HepG2 (cell line): ENCODE results near the gene EPB41L5. TPM values are rescaled to one million over a fixed set of nuclear protein-coding genes. Genes with fewer than 3 reads are reported as not detected.
A peak's percentile ranks its signal among the peaks of the same experiment; 100 is the strongest.

ENCODE experiments used
- AHR ChIP-seq: IDR thresholded peaks from 2 replicates; pipeline ENCODE4 v1.6.1; 2018; ENCODE audit warnings: missing genetic modification reagents, missing compliant biosample characterization
- FOXJ3 ChIP-seq: sonication (generic); formaldehyde crosslinking; IDR thresholded peaks from 2 replicates; pipeline ENCODE4 v1.4.0; 2020; ENCODE audit warnings: missing genetic modification reagents, mild to moderate bottlenecking, borderline replicate concordance
- GFI1 ChIP-seq: sonication (generic); formaldehyde crosslinking; IDR thresholded peaks from 2 replicates; pipeline ENCODE4 v1.5.0; 2020; ENCODE audit warnings: missing genetic modification reagents, mild to moderate bottlenecking, borderline replicate concordance
- HES4 ChIP-seq: sonication (generic); formaldehyde crosslinking; IDR thresholded peaks from 2 replicates; pipeline ENCODE4 v1.9.0; 2021; ENCODE audit warnings: mild to moderate bottlenecking, missing genetic modification reagents, borderline replicate concordance
- KLF15 ChIP-seq: sonication (generic); formaldehyde crosslinking; IDR thresholded peaks from 2 replicates; pipeline ENCODE4 v1.8.1; 2023; ENCODE audit warnings: borderline replicate concordance, mild to moderate bottlenecking, inconsistent platforms, missing genetic modification reagents, mixed read lengths
- NR1H2 ChIP-seq: sonication (generic); formaldehyde crosslinking; IDR thresholded peaks from 2 replicates; pipeline ENCODE4 v1.8.1; 2022; ENCODE audit warnings: low read depth, missing genetic modification reagents, borderline replicate concordance
- RAD51 ChIP-seq: fragments of 450-650 bp; IDR thresholded peaks from 2 replicates; pipeline ENCODE4 v1.6.1; 2016; ENCODE audit warnings: borderline replicate concordance
- REXO4 ChIP-seq: sonication (generic); formaldehyde crosslinking; IDR thresholded peaks from 2 replicates; pipeline ENCODE4 v1.8.0; 2022; ENCODE audit warnings: missing genetic modification reagents, mild to moderate bottlenecking, borderline replicate concordance
- ZFAT ChIP-seq: sonication (generic); formaldehyde crosslinking; conservative IDR thresholded peaks from 2 replicates; pipeline ENCODE4 v1.8.1; 2023; ENCODE audit warnings: missing genetic modification reagents, inconsistent platforms
- ZNF746 ChIP-seq: sonication (generic); formaldehyde crosslinking; IDR thresholded peaks from 2 replicates; pipeline ENCODE4 v1.8.0; 2022; ENCODE audit warnings: mild to moderate bottlenecking, missing genetic modification reagents
- polyA plus RNA-seq, 8 experiments: library from polyadenylated mRNA; depleted of rRNA in 3 of 8; stranded (reverse) in 7 of 8; unstranded in 1 of 8; fragments of >200 nt; fragmentation: Illumina TruSeq in 4 of 8; extraction: Trizol in 4 of 8; gene quantifications; 2 replicates each; pipeline versions ENCODE4 v1.2.1 to v1.2.3, GENCODE V29; 2011 to 2016; ENCODE audit warnings: low read depth in 4 of 8, missing spikeins in 1 of 8, mixed read lengths in 1 of 8; ENCODE audit not compliant: insufficient read depth in 1 of 8
- total RNA-seq, 5 experiments: library from RNA; depleted of rRNA; stranded (reverse); fragments of >200 nt; fragmentation: Illumina TruSeq; extraction: Trizol; gene quantifications; 2 replicates each; pipeline ENCODE4 v1.2.3, GENCODE V29; 2016; ENCODE audit warnings: low read depth in 1 of 5
- TF ChIP-seq, protein P1 (sequence below): IDR thresholded peaks from 2 replicates; pipeline ENCODE4 v1.6.1; 2016; ENCODE audit warnings: missing compliant biosample characterization, missing genetic modification reagents, borderline replicate concordance
- TF ChIP-seq, protein P2 (sequence below): IDR thresholded peaks from 2 replicates; pipeline ENCODE4 v1.6.1; 2016; ENCODE audit warnings: low read depth
- TF ChIP-seq, protein P3 (sequence below): sonication (generic); formaldehyde crosslinking; IDR thresholded peaks from 2 replicates; pipeline ENCODE4 v1.9.0; 2021; ENCODE audit warnings: missing genetic modification reagents, borderline replicate concordance

The EPB41L5 gene
- total and polyA plus RNA-seq, 2 of the 13 experiments (the other 11 are each of a cell fraction or from before 2014, with no cell fraction given): 40.5 to 47.5 TPM

DNA sequence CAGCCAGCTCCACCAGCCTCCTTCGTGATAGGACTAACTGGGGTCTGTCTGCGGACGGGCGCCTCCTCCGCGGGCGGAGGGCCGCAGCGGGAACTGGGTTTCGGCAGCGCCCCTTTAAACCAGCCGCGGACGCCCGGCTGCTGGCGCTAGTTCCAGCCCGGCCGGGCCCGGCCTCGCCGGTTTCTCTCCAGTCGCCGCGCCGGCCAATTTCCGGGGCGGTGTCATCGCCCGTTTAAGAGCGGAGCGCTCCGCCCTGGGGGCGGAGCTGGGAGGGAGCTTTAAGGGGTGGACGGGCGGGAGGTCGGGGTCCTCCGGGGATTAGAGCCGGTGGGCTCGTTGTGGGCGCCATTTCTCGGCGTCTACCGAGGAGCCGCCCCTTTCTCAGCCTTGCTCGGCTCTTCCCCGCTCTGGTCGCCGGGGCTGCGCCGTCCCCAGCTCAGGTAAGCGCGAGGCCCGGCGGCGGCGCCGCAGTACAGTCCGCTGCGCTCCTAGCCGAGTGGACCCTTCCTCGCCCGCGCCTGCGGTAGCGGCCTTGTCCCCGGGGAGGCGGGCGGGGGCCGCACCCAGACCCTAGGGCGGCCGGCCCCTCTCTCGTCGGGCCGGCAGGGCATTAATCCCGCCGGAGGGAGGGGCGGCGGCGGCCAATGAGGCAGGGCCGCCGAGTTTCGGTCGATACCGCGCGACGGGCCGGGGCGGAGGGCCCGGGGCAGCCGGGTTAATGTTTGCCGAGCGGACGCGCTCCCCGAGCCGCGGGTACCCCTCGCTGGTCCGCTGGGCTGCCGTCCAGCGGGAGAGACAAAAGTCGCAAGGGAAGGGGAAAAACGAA is at the start of gene EPB41L5 (continued):
- TF ChIP-seq, protein P1, sequence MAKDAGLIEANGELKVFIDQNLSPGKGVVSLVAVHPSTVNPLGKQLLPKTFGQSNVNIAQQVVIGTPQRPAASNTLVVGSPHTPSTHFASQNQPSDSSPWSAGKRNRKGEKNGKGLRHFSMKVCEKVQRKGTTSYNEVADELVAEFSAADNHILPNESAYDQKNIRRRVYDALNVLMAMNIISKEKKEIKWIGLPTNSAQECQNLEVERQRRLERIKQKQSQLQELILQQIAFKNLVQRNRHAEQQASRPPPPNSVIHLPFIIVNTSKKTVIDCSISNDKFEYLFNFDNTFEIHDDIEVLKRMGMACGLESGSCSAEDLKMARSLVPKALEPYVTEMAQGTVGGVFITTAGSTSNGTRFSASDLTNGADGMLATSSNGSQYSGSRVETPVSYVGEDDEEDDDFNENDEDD (CRISPR knock-in tag): peak; percentile 82
- no peak for TF ChIP-seq FOXJ3 (CRISPR knock-in tag)
- TF ChIP-seq RAD51: no peak
- peak; percentile 99; the same call in 1 of the 2 replicates for TF ChIP-seq KLF15
- TF ChIP-seq ZNF746 (CRISPR knock-in tag): peak; percentile 88
- TF ChIP-seq NR1H2: peak; percentile 83; the same call in 1 of the 2 replicates
- no peak; the same call in 1 of the 2 replicates for TF ChIP-seq ZFAT (CRISPR knock-in tag)
- peak; percentile 94 for TF ChIP-seq HES4 (CRISPR knock-in tag)
- TF ChIP-seq, protein P2, sequence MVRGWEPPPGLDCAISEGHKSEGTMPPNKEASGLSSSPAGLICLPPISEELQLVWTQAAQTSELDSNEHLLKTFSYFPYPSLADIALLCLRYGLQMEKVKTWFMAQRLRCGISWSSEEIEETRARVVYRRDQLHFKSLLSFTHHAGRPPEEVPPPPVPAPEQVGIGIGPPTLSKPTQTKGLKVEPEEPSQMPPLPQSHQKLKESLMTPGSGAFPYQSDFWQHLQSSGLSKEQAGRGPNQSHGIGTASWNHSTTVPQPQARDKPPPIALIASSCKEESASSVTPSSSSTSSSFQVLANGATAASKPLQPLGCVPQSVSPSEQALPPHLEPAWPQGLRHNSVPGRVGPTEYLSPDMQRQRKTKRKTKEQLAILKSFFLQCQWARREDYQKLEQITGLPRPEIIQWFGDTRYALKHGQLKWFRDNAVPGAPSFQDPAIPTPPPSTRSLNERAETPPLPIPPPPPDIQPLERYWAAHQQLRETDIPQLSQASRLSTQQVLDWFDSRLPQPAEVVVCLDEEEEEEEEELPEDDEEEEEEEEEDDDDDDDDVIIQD (CRISPR knock-in tag): 0 out of 2 replicates have a peak, but pooled peaks have one; percentile 48
- TF ChIP-seq AHR: peak; percentile 83; the same call in 1 of the 2 replicates
- TF ChIP-seq, protein P3, sequence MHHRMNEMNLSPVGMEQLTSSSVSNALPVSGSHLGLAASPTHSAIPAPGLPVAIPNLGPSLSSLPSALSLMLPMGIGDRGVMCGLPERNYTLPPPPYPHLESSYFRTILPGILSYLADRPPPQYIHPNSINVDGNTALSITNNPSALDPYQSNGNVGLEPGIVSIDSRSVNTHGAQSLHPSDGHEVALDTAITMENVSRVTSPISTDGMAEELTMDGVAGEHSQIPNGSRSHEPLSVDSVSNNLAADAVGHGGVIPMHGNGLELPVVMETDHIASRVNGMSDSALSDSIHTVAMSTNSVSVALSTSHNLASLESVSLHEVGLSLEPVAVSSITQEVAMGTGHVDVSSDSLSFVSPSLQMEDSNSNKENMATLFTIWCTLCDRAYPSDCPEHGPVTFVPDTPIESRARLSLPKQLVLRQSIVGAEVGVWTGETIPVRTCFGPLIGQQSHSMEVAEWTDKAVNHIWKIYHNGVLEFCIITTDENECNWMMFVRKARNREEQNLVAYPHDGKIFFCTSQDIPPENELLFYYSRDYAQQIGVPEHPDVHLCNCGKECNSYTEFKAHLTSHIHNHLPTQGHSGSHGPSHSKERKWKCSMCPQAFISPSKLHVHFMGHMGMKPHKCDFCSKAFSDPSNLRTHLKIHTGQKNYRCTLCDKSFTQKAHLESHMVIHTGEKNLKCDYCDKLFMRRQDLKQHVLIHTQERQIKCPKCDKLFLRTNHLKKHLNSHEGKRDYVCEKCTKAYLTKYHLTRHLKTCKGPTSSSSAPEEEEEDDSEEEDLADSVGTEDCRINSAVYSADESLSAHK (CRISPR knock-in tag): no peak; the same call in 1 of the 2 replicates
- TF ChIP-seq REXO4 (CRISPR knock-in tag): no peak
- TF ChIP-seq GFI1 (CRISPR knock-in tag): peak; percentile 84
